ENCODE results near the gene GPR21.

GPR21 gene

GRCh38 chr9:123073441-123073840, 40.0 kb downstream of the GPR21 start:
- Histone ChIP-seq H4K20me1 (ENCODE audit: insufficient read depth, low read length, poor library complexity, severe bottlenecking) (no peaks in the 10 kb centered on the region), H3K4me2 (ENCODE audit: low read depth, low read length, poor library complexity, severe bottlenecking) (no peak overlapping the region), H3K4me3 (ENCODE audit: low read length, poor library complexity, severe bottlenecking) (no peak overlapping the region), H3K9me2 (replicated peaks; ENCODE audit: low read depth, low read length) (no peaks in the 10 kb centered on the region), H3F3A (ENCODE audit: low read depth) (no peaks in the 10 kb centered on the region), H2AFZ (ENCODE audit: low read length) (no peak overlapping the region), H3K9me3 (ENCODE audit: insufficient read depth, low read depth, low read length) (no peaks in the 10 kb centered on the region), H3K4me1 (ENCODE audit: insufficient read depth, low read length, poor library complexity, severe bottlenecking) (no peaks in the 10 kb centered on the region), H3K79me2 (ENCODE audit: insufficient read depth, low read length) (no peaks in the 10 kb centered on the region), H3K9ac (ENCODE audit: low read depth, low read length, poor library complexity, severe bottlenecking) (no peak overlapping the region), H3K27me3 (ENCODE audit: insufficient read depth, low read length, poor library complexity, severe bottlenecking) (no peaks in the 10 kb centered on the region), H3K36me3 (ENCODE audit: insufficient read depth, low read length) (peaks cover 42% of the 10 kb centered on the region; the same call in 1 of the 2 replicates)
- TF ChIP-seq EZH2phosphoT487 (IDR thresholded peaks at IDR 0.05; ENCODE audit: borderline replicate concordance) (no peak), CTCF (conservative IDR thresholded peaks at IDR 0.05; ENCODE audit: low read length) (peak; percentile 18; the same call in 1 of the 2 replicates)

DNA sequence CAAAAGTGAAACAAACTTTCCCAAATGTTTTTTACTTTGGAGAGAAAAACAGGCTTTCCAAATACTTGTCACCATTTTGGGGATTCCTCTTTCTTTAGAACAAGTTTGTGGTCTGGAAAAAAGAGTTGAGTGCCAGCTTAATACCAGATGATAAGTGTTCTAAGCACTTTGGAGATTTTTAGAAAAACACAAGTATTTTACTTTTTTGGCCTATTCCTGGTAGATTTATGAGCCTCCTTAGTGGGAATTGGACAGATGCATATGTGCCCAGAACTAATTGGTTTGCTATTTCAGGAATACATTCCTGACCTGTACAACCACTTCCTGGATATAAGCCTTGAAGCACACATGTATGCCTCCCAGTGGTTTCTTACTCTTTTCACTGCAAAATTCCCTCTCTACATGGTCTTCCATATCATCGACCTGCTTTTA, 40.5 kb downstream of the GPR21 start:
- H3K4me1 ChIP-seq (ENCODE audit: insufficient read depth, low read length, poor library complexity, severe bottlenecking) = no peaks in the 10 kb centered on the region
- TF ChIP-seq CTCF (conservative IDR thresholded peaks at IDR 0.05; ENCODE audit: low read length) (no peak), EZH2phosphoT487 (IDR thresholded peaks at IDR 0.05; ENCODE audit: borderline replicate concordance) (no peak)

GRCh38 chr9:123074628-123075027, 41.2 kb downstream of the GPR21 start:
- no peak for TF ChIP-seq EZH2phosphoT487 (IDR thresholded peaks at IDR 0.05; ENCODE audit: borderline replicate concordance)
- no peak for TF ChIP-seq CTCF (conservative IDR thresholded peaks at IDR 0.05; ENCODE audit: low read length)
- no peaks in the 10 kb centered on the region for H3K79me2 ChIP-seq (ENCODE audit: insufficient read depth, low read length)
- no peak overlapping the region for H3K9ac ChIP-seq (ENCODE audit: low read depth, low read length, poor library complexity, severe bottlenecking)
- no peaks in the 10 kb centered on the region for H4K20me1 ChIP-seq (ENCODE audit: insufficient read depth, low read length, poor library complexity, severe bottlenecking)
- peaks cover 36% of the 10 kb centered on the region; the same call in 1 of the 2 replicates for H3K36me3 ChIP-seq (ENCODE audit: insufficient read depth, low read length)
- no peaks in the 10 kb centered on the region for H3K9me3 ChIP-seq (ENCODE audit: insufficient read depth, low read depth, low read length)
- no peaks in the 10 kb centered on the region for H3F3A ChIP-seq (ENCODE audit: low read depth)
- H3K27me3 ChIP-seq (ENCODE audit: insufficient read depth, low read length, poor library complexity, severe bottlenecking) = no peaks in the 10 kb centered on the region
- H2AFZ ChIP-seq (ENCODE audit: low read length) = no peak overlapping the region
- H3K9me2 ChIP-seq (replicated peaks; ENCODE audit: low read depth, low read length) = no peaks in the 10 kb centered on the region
- no peak overlapping the region for H3K4me2 ChIP-seq (ENCODE audit: low read depth, low read length, poor library complexity, severe bottlenecking)
- H3K4me3 ChIP-seq (ENCODE audit: low read length, poor library complexity, severe bottlenecking) = no peak overlapping the region
- H3K4me1 ChIP-seq (ENCODE audit: insufficient read depth, low read length, poor library complexity, severe bottlenecking) = no peaks in the 10 kb centered on the region

More for the DNA sequence above, 40.5 kb downstream of the GPR21 start:
- no peak overlapping the region for H3K4me3 ChIP-seq (ENCODE audit: low read length, poor library complexity, severe bottlenecking)
- peaks cover 36% of the 10 kb centered on the region; the same call in 1 of the 2 replicates for H3K36me3 ChIP-seq (ENCODE audit: insufficient read depth, low read length)
- H3K9ac ChIP-seq (ENCODE audit: low read depth, low read length, poor library complexity, severe bottlenecking) = no peak overlapping the region
- no peak overlapping the region for H2AFZ ChIP-seq (ENCODE audit: low read length)
- H3K9me2 ChIP-seq (replicated peaks; ENCODE audit: low read depth, low read length) = no peaks in the 10 kb centered on the region
- no peaks in the 10 kb centered on the region for H3K79me2 ChIP-seq (ENCODE audit: insufficient read depth, low read length)
- no peaks in the 10 kb centered on the region for H3K9me3 ChIP-seq (ENCODE audit: insufficient read depth, low read depth, low read length)
- no peaks in the 10 kb centered on the region for H3K27me3 ChIP-seq (ENCODE audit: insufficient read depth, low read length, poor library complexity, severe bottlenecking)
- H3K4me2 ChIP-seq (ENCODE audit: low read depth, low read length, poor library complexity, severe bottlenecking) = no peak overlapping the region
- H4K20me1 ChIP-seq (ENCODE audit: insufficient read depth, low read length, poor library complexity, severe bottlenecking) = no peaks in the 10 kb centered on the region
- H3F3A ChIP-seq (ENCODE audit: low read depth) = no peaks in the 10 kb centered on the region

Measured in Loucy (cell line).